AG10803 (cell line): ENCODE results near the gene WDFY4.

Experiments used
- DNase-seq: peaks from one replicate; pipeline ENCODE4 v3.0.0; 2010; ENCODE audit warnings: low read depth
- H3K4me3 ChIP-seq: 2 replicates; pipeline ENCODE4 v1.5.1; 2011; ENCODE audit warnings: mild to moderate bottlenecking, low read length, control low read depth
- CTCF ChIP-seq: conservative IDR thresholded peaks from 2 replicates; pipeline ENCODE4 v1.5.1; 2011; ENCODE audit warnings: mild to moderate bottlenecking, low read length, control low read depth, inconsistent platforms

The WDFY4 gene

DNA sequence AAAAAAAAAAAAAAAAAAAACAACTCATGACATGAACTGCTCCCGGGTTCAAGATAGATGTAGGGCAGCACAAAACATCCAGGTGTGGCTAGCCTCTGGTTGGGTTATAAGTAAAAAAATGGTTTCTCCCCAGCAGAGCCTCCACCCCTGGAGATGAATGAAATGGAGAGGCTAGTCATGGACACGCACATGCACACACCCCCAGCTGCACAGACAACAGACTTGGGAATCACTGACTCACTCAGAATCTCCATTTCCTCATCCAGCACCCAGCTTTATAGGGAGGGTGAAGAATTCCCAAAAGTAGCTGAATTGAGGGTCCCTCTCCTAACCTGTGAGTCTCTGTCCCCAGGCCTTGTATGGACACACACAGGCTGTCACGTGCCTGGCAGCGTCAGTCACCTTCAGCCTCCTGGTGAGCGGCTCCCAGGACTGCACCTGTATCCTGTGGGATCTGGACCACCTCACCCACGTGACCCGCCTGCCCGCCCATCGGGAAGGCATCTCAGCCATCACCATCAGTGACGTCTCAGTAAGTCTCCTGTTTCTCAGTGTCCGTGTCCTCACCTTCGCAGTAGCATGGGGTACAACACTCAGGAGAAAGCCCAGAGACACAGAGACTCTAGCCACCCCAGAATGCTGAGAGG lies 290.0 kb downstream of the WDFY4 start:
- no peak overlapping the region for H3K4me3 ChIP-seq
- no peak for TF ChIP-seq CTCF
- DNase-seq, result no peak

- peak; percentile 26 for DNase-seq
- no peak overlapping the region for H3K4me3 ChIP-seq
- TF ChIP-seq CTCF, result peak; percentile 48
Observed at GRCh38 chr10:48976196-48976595, 291.5 kb downstream of the WDFY4 start.

GRCh38 chr10:48978318-48978717 lies 293.6 kb downstream of the WDFY4 start:
- H3K4me3 ChIP-seq, result no peak overlapping the region
- TF ChIP-seq CTCF, result no peak
- no peak for DNase-seq

- no peak overlapping the region for H3K4me3 ChIP-seq
- TF ChIP-seq CTCF, result peak; percentile 84
- DNase-seq, result peak; percentile 26
Observed at GRCh38 chr10:48981310-48981907, 296.7 kb downstream of the WDFY4 start.

- TF ChIP-seq CTCF, result no peak
- H3K4me3 ChIP-seq, result no peak overlapping the region
- DNase-seq, result no peak
Observed at GRCh38 chr10:48982584-48982983, 297.9 kb downstream of the WDFY4 start.

DNA sequence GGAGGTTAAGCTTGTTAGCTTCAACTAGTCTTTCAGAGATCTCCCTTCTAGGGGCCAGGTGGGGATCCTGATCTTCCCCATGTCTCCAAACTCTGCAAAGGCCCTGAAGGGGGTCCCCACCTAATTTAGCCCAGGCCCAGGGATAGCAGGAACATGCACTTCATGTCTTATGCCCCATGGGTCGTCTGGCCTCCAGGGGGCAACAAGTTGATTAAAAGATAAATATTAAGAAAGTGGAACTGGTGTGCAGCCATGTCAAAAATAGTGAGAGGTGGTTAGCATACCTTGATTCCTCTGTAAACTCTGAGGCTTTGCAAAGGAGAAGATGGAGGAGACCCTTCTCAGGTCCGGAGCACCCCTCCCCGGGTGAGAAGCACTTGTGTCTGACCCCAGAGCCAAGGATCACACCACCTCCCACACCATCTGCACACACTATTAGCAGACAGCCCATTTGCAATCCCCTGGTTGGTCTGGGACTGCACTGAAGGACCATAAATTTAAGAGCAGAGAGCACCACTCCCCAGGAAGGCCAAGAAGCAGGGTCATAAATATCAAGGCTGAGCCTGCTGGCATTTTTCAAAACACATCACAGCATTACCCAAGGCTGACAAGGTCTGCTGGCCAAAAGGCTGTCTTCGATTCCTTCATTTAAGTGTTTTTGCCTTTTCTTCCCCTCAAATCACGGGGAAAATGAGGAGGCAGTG lies 299.1 kb downstream of the WDFY4 start:
- DNase-seq, result no peak
- H3K4me3 ChIP-seq, result no peak overlapping the region
- 0 out of 2 replicates have a peak, but pooled peaks have one; percentile 8 for TF ChIP-seq CTCF
